Ammon's horn (tissue), 1 donor: ENCODE results near the gene NTRK1.
A peak's percentile ranks its signal among the peaks of the same experiment; 100 is the strongest.

Experiments used
- DNase-seq: peaks from one replicate; pipeline ENCODE4 v3.0.0-alpha.2; 2016; ENCODE audit warnings: low spot score

Gene NTRK1

GRCh38 chr1:156857532-156857931 is 3.1 kb upstream of the NTRK1 start:
- DNase-seq, result no peak

- DNase-seq, result no peak
Measured at GRCh38 chr1:156858555-156858956, 2.1 kb upstream of the NTRK1 start.

DNA sequence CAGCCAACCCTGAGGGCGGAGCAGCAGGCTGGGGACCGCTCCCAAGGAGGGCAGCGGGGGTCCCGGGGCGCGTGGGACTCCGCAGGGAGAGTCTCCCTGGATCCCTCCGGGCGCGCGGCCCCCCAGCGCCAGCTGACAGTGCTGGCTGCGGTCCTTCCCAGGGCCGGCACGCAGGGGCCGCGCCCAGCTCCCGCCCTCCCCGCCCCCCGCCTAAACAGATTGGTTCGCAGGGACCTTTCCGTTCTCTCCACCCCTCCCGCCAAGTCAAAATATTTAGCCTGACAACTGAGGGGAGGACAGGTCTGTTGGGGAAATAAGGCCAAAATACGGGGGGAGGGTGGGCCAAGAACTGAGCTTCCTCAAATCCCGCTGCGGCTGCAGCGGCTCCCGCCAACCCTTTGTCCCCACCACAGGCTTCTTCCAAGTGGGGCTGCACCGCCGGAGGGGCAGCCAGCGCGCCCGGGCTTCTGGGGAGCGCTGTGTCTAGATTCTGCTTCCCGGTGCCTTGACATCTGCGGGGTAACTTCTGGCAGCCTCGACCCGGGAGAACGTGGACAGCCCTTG is 1.6 kb upstream of the NTRK1 start, which contains the start of gene INSRR:
Gene INSRR (minus strand): TSS at position 159 of the 564 bp plus-strand sequence. CDS start 496 bp downstream, outside the sequence.
- DNase-seq, result no peak

DNA sequence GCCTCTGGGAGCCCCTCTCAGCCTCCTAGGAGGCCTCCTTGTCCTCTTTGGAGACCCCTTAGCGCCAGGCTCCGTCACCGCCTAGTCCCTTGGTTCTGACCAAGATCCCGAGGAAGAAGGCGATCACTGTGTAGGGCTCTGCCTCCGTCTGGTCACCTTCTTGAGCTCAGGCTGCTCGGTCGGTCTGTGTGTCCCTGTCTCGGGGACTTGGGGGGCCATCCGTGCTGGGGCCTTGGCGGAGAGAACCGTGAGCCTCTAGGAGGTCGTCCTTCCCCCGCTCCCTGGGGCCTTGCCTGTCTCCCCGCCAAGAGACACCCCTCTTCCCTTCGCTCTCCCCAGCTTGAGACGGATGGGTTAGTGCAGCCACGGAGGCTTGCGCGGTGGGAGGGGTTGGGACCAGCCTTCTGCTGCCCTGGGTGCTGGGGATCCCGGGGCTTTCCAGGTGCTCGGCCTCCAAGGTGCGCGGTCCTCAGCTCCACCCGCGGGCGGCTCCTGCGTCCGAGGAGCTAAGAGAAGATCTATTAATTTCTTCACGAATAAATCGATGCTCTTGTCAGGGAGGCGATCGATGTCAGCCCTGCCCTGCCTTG is 1.0 kb upstream of the NTRK1 start:
- DNase-seq, result no peak

GRCh38 chr1:156860113-156860627 is 495 bp upstream of the NTRK1 start:
- peak; percentile 47 for DNase-seq

DNA sequence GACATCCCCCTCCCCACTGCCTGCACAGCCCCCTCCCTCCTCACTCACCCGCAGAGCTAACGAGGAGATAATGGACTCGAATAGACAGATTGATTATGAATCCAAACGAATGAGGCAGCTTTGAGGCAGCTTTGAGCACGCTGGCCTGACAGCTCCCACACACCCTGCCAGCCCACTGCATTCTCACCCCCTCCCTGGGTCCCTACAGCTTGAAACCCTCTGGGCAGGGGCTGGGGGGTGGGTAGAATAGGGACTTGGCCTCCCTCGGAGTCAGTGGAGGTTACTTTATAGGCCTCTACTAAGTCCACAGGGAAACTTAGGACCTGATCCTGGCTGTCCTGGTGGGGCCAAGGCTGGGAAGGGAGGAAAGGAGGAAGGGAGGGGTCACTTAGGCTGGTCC is 1.9 kb downstream of the NTRK1 start:
- no peak for DNase-seq

DNA sequence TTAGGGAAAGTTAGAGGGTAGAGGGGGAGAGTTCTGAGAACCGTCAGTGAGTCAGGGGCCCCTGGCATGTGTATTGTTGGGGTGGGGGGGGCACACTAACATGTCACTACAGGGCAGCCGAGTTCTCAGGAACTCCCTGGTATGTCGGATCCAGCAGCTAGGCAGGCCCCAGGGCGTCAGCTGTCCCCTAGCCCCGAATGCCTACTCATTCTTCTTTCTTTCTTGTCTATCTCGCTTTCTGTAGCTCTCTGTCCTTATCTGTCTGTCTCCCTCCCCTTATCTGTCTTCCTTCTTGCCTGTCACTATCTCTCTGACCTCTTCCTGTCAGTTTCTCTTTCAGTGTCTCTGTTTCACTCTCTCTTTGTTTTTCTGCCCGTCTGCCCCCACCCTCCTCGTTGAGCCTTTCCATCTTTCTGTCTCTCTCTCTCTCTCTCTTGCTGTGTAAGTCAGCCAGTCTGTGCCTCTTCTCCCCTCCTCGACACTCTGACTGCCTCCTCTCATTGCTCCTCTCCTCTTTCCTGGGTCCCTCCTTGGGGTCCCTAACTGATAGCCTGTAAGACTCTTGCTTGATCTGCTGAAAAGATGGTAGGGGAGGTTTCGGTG is 2.4 kb downstream of the NTRK1 start:
- no peak for DNase-seq

- no peak for DNase-seq
Measured at GRCh38 chr1:156863631-156864030, 3.0 kb downstream of the NTRK1 start.

DNA sequence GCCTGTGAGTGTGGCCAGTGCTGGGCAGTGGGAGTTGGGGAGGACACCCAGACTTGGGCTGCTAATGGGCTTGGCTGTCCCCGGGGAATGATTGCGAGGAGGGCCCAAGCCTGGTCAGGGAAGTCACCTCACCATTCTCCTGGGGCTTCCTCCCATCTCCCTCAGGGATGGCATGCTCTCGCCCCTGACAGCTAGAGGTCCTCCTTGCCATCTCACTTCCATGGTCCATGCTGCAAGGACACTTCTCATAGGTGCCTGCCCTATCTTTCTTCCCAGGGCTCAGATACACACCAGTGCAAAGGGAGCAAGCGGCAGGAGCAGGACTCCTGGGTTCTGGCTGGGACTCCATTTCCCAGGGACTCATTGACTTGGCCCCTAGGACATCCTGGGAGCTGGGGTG is 4.1 kb downstream of the NTRK1 start:
- DNase-seq, result no peak

- DNase-seq, result no peak
Measured at GRCh38 chr1:156865258-156865657, 4.6 kb downstream of the NTRK1 start.

DNA sequence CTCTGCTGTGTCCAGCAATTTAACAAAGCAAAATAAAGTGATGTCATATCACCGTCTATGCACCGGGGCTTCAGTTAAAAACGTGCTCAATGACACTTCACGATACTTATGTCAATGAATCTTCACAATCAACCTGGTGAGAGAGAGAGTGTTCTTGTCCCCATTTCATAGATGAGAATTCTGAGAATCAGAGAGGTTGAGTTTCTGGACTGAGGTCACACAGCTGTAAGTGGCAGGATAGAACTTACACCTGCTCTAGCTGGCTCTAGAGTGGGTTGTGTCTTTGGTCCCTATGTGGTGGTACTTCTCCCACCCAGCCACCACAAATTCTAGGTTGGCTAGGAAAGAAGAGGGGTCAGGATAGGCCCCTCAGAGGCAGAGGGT is 5.2 kb downstream of the NTRK1 start:
- DNase-seq, result no peak

- DNase-seq, result no peak
Measured at GRCh38 chr1:156866249-156866909, 5.7 kb downstream of the NTRK1 start.

GRCh38 chr1:156868341-156868740 is 7.7 kb downstream of the NTRK1 start:
- DNase-seq, result no peak

DNA sequence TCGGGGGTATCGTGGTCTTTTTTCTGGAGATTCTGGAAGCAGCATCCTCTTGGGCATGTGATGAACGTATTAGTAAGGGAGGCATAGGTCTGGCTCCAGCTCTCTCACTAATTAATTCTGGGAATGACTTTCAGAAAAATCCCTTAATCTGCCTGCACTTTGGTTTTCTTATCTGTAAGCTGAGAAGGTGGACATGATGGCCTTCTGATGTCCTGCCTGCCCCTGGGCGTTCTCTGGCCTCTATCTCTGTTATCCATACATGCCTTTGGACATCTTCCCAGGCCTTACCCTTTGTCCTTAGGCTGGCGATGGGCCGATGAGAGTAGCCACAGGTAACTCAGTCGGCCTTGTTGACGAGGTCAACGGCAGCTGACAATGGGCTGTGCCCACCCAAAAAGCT is 8.8 kb downstream of the NTRK1 start:
- DNase-seq, result no peak

- DNase-seq, result no peak
Measured at GRCh38 chr1:156873659-156874058, 13.0 kb downstream of the NTRK1 start.

- DNase-seq, result no peak
Measured at GRCh38 chr1:156874142-156874541, 13.5 kb downstream of the NTRK1 start.

DNA sequence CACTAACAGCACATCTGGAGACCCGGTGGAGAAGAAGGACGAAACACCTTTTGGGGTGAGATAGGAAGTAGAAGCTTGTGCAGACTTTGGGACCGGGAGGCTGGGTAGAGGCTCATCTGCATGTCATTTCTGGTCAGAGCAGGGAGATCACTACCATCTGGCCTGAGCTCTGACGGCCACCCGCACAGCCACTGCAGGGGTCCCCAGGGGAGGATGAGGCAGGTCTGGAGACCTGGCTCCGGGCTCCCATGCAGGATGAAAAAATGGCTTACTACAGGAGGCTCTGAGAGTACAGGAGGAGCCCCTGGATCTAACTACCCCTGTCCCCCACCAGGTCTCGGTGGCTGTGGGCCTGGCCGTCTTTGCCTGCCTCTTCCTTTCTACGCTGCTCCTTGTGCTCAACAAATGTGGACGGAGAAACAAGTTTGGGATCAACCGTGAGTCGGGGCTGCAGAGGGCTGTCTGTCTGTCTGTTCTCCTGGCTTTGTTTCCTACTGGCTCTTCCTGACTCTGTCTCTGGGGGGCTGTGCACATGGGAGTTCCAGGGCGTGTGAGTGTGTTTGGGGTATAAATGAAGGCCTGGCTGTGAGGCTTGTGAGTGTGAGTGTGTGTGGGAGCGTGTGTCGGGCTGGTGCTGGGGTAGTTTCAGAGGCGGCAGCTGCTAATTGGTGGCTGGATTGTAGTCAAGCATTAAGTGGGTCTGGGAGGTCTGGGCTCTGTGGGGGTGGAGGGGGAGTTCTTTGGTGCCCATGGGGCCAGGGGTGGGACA is 14.1 kb downstream of the NTRK1 start:
- DNase-seq, result no peak

DNA sequence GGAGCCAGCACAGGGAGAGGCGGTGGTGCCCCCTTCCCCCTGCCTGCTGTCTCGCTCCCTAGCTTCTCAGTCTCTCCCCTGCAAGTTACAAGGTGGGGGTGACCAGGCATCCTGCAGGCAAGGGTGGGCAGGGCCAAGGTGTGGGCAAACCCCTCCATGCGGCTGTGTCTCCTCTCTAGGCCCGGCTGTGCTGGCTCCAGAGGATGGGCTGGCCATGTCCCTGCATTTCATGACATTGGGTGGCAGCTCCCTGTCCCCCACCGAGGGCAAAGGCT is 14.6 kb downstream of the NTRK1 start:
- DNase-seq, result no peak

GRCh38 chr1:156876281-156876680 is 15.6 kb downstream of the NTRK1 start:
- no peak for DNase-seq

GRCh38 chr1:156877433-156878170 is 16.9 kb downstream of the NTRK1 start:
- no peak for DNase-seq

DNA sequence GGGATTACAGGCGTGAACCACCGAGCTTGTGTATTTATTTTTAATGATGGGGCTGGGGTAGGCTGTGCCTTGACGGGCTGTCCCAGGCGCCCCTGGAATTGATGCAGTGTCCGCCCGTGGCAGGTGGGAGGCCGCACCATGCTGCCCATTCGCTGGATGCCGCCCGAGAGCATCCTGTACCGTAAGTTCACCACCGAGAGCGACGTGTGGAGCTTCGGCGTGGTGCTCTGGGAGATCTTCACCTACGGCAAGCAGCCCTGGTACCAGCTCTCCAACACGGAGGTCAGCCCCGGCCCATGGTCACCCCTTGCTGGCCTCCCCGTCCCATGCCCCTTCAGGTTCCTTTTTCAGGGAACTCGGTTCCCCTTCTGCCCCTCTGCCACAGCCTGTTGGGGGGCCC is 19.2 kb downstream of the NTRK1 start:
- no peak for DNase-seq

DNA sequence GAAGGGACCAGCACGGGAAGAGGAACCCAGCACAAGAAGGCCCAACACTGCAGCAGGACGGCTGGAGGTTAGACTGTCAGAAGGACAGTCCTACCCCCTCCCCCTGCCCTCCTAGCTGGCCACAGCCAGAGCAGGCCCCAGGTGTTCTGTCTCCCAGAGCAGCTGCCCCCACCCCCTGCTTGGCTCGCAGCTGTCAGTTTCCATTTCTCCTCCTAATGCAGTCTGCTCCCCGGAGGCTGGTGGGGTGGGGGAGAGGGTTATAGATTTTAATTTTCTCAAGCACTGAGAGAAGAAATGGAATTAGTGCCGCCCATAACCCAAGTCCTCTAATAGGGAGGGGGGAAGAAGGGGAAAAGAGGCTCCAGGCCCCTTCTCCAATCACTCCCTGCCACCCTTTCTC is 19.8 kb downstream of the NTRK1 start:
- no peak for DNase-seq
